Activated naive CD8-positive, alpha-beta T cell (primary cell): ENCODE data around the gene NIT1.

ENCODE experiments used
- H3K27ac Mint-ChIP-seq: one replicate; pipeline ENCODE4 v1.8.0; 2021; ENCODE audit warnings: mixed read lengths
- H3K27me3 Mint-ChIP-seq: one replicate; pipeline ENCODE4 v1.8.0; 2021; ENCODE audit warnings: mixed read lengths
- H3K36me3 Mint-ChIP-seq: one replicate; pipeline ENCODE4 v1.8.0; 2021; ENCODE audit warnings: mixed read lengths
- H3K4me1 Mint-ChIP-seq: one replicate; pipeline ENCODE4 v1.8.0; 2021; ENCODE audit warnings: low read depth, mixed read lengths
- H3K4me3 Mint-ChIP-seq: one replicate; pipeline ENCODE4 v1.8.0; 2021; ENCODE audit warnings: mild to moderate bottlenecking, mixed read lengths
- H3K9me3 Mint-ChIP-seq: one replicate; pipeline ENCODE4 v1.8.0; 2021; ENCODE audit warnings: low read depth, mixed read lengths

Gene NIT1

GRCh38 chr1:161091796-161092507 lies 26.0 kb upstream of the NIT1 start:
- Mint-ChIP-seq H3K27ac (peak overlapping the region; percentile 29), H3K4me1 (peaks cover 48% of the 10 kb centered on the region), H3K9me3 (no peaks in the 10 kb centered on the region), H3K27me3 (no peaks in the 10 kb centered on the region), H3K4me3 (peak overlapping the region; percentile 35), H3K36me3 (no peaks in the 10 kb centered on the region)

GRCh38 chr1:161092621-161093028 lies 25.3 kb upstream of the NIT1 start:
- Mint-ChIP-seq H3K27ac (peak overlapping the region; percentile 29), H3K9me3 (no peaks in the 10 kb centered on the region), H3K27me3 (no peaks in the 10 kb centered on the region), H3K4me3 (peak overlapping the region; percentile 3), H3K36me3 (no peaks in the 10 kb centered on the region), H3K4me1 (peaks cover 55% of the 10 kb centered on the region)

- no peak overlapping the region for H3K27ac Mint-ChIP-seq
- peaks cover 67% of the 10 kb centered on the region for H3K4me1 Mint-ChIP-seq
- no peaks in the 10 kb centered on the region for H3K9me3 Mint-ChIP-seq
Measured at GRCh38 chr1:161094481-161094880, 23.4 kb upstream of the NIT1 start.

DNA sequence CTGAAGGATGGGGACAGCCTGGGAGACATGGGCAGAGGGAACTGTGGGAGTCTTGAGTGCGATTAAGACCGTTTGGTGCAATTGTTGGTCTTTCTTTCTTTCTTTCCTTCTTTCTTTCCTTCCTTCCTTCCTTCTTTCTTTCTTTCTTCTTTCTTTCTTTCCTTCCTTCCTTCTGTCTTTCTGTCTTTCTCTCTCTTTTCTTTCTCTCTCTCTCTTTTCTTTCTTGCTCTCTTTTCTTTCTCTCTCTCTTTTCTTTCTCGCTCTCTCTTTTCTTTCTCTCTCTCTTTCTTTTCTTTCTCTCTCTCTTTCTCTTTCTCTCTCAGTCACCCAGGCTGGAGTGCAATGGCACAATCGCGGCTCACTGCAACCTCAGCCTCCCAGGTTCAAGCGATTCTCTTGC lies 22.7 kb upstream of the NIT1 start:
- Mint-ChIP-seq H3K4me1 (peaks cover 65% of the 10 kb centered on the region), H3K27ac (peak overlapping the region; percentile 3), H3K27me3 (no peaks in the 10 kb centered on the region), H3K9me3 (no peaks in the 10 kb centered on the region), H3K36me3 (no peaks in the 10 kb centered on the region), H3K4me3 (no peak overlapping the region)

More at GRCh38 chr1:161094481-161094880, 23.4 kb upstream of the NIT1 start:
- no peaks in the 10 kb centered on the region for H3K36me3 Mint-ChIP-seq
- no peak overlapping the region for H3K4me3 Mint-ChIP-seq
- H3K27me3 Mint-ChIP-seq = no peaks in the 10 kb centered on the region

DNA sequence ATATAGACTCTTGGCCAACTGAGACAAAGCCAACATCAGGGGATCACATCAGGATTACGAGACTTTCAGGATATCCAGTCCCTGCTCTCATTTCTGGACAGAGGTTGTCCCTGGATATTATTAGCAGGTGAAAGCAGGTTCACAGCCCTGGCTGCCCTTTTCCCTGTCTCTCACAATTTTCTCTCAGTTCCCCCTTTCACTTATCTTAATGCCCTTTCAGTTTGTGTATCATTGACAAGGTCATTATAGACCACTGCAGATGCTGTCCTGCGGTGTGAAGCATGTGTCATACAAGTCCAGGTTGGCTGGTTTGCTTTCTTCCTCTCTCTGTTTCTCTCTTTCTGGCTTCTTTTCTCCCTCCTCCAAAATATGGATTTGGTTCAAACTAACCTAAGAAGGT lies 21.9 kb upstream of the NIT1 start:
- no peak overlapping the region for H3K4me3 Mint-ChIP-seq
- H3K27me3 Mint-ChIP-seq = no peaks in the 10 kb centered on the region
- peak overlapping the region; percentile 75 for H3K27ac Mint-ChIP-seq
- no peaks in the 10 kb centered on the region for H3K36me3 Mint-ChIP-seq
- peaks cover 57% of the 10 kb centered on the region for H3K4me1 Mint-ChIP-seq
- H3K9me3 Mint-ChIP-seq = no peaks in the 10 kb centered on the region

DNA sequence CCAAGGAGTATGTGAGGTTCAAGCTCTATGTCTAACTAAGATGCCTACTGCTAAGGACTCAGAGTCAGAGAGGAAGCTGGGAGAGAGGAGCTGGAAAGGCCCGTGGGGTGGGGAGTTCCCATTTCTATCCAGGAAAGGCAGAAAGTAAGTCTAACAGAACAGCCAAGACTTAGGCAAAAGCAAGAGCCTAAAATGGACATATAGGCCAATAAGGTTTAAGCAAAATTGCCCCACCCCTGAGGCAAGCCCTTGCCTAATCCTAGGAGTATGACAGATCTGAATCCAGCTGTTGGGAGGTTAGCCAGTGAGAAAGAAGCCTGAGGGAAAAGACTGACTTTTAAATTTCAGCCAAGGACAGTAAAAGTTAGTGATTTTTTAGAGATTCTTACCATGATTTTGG lies 21.4 kb upstream of the NIT1 start:
- Mint-ChIP-seq H3K9me3 (no peaks in the 10 kb centered on the region), H3K27me3 (no peaks in the 10 kb centered on the region), H3K4me3 (no peak overlapping the region), H3K27ac (peak overlapping the region; percentile 75), H3K4me1 (peaks cover 54% of the 10 kb centered on the region), H3K36me3 (no peaks in the 10 kb centered on the region)

DNA sequence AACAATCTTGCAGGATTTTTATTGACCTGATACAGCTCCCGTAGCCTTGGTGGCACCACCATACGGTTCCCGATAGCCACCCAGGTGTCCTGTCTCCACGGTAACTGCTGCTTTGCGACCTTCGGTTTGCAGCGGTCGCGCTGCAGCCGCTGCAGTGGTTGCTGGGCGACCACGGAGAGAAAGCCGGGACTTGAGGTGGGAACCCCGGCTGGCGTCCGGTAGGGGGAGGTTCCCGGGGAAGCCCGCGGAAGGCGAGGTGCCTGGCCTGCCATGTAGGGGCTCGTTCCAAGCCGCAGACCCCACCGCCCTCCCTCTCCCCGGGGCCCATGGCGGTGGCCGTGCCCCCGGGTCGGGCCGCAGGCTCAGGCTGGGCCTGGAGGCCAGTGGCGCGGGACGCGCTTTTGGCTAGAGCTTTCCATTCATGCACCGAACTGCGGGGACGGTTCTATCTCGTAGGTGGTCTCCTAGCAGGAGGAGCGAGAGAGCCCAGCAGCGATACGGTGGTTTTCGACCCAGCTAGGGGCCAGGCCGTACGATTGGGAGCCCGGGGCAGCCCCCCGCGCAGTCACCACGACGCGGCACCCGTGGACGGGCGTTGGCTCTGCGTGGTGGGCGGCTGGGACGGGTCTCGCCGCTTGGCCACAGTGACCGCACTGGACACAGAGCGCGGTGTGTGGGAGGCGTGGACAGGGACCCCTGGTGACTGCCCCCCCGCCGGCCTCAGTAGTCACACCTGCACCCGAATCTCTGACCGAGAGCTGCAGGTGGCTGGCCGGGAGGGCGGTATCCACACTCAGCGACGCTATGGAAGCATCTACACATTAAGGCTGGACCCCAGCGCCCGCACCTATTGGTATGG lies 19.5 kb upstream of the NIT1 start, which contains the start of gene KLHDC9:
KLHDC9 (plus strand) TSS at position 152 of the 859 bp plus-strand sequence; CDS start at position 327, 175 bp downstream.
- Mint-ChIP-seq H3K4me3 (peak within 1 kb of the TSS; percentile 89), H3K27me3 (no peaks in the 10 kb centered on the region), H3K4me1 (peaks cover 36% of the 10 kb centered on the region), H3K9me3 (no peaks in the 10 kb centered on the region), H3K27ac (peak within 1 kb of the TSS; percentile 75), H3K36me3 (no peaks in the 10 kb centered on the region)

DNA sequence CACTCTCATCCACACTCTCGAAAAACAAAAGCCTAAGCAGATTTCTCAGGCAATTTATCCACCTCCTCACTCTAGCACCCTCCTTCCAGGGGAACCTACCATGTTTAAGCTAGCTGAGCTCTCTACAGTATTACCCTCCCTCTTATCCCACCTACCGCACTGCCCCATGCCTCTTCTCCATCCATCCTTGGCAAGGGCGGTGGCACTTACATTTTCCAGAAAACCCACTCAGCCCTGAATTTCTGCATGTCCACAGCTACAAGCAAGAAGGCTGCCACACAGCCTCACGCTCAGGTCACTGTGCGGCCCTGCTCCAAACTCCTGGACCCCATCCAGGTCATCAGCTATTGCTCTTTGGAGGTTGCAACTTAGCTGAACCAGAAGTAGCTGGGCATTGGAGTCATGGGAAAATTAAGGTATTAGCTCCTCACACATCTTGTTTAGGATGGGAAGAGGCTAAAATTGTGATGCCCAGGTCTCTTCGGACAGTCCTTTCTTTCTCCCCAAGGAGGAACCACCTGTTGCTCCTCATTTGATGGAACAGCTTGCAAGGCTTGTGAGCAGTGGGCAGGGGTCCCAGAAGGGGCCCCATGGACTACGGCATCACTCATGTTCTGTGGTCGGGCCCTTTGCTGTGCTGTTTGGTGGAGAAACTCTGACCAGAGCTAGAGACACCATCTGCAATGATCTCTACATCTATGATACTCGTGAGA lies 18.7 kb upstream of the NIT1 start:
- no peaks in the 10 kb centered on the region for H3K36me3 Mint-ChIP-seq
- H3K9me3 Mint-ChIP-seq = no peaks in the 10 kb centered on the region
- peaks cover 34% of the 10 kb centered on the region for H3K4me1 Mint-ChIP-seq
- peak overlapping the region; percentile 85 for H3K4me3 Mint-ChIP-seq
- H3K27ac Mint-ChIP-seq = peak overlapping the region; percentile 46
- H3K27me3 Mint-ChIP-seq = no peaks in the 10 kb centered on the region

DNA sequence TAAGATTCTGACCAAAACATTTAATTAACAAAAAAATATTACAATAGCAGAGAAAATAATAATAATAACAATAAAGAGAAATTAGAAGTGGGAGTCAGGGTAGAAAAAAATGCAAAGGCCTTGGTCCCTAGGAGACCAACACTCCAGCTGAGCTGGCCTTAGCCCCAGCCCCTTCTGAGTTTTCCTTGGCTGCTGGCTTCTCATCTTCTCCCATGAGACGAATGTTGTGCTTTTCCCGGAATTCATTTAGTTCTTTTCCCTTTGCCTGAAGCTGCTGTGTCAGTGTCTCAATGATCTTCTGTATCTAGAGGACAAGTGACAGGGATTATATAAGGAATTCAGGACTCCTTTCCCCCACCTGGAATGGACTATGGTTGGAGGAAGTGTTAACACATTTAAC lies 17.3 kb upstream of the NIT1 start:
- H3K4me1 Mint-ChIP-seq = peaks cover 35% of the 10 kb centered on the region
- no peak overlapping the region for H3K27ac Mint-ChIP-seq
- H3K27me3 Mint-ChIP-seq = no peaks in the 10 kb centered on the region
- no peaks in the 10 kb centered on the region for H3K36me3 Mint-ChIP-seq
- no peaks in the 10 kb centered on the region for H3K9me3 Mint-ChIP-seq
- no peak overlapping the region for H3K4me3 Mint-ChIP-seq

DNA sequence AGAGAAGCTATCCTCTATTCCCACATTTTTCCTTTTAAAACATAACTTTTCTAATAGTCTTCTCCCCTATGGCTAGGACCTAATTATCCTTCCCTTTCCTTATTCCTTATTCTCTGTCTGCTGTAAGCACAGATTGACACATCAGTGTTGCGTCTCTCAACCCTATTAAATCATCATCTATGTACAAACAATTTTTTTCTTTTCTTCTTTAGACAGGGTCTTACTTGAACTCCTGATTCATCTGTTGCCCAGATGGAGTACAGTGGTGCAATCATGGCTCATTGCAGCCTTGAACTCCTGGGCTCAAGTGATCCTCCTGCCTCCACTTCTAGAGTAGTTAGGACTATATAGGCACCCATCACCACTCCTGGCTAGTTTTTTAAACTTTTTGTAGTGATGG lies 11.5 kb upstream of the NIT1 start:
- Mint-ChIP-seq H3K4me3 (no peak overlapping the region), H3K9me3 (no peaks in the 10 kb centered on the region), H3K36me3 (peaks cover 2% of the 10 kb centered on the region), H3K4me1 (peaks cover 24% of the 10 kb centered on the region), H3K27me3 (no peaks in the 10 kb centered on the region), H3K27ac (no peak overlapping the region)

DNA sequence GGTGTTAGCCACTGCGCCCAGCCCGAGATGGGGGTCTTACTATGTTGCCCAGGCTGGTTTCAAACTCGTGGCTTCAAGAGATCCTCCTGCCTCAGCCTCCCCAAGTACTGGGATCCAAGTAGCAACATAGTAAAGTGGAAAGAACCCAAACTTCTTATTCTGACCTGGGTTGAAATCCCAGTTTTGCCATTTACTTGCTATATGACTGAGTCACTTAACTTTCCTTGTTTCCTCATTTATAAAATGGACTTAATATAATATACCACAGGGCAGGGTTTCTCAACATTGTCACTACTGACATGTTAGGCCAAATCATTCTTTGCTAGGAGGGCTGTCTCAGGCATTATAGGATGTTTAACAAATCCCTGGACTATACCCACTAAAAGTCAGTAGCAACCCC lies 6.8 kb upstream of the NIT1 start:
- H3K27ac Mint-ChIP-seq = no peak overlapping the region
- no peak overlapping the region for H3K4me3 Mint-ChIP-seq
- H3K4me1 Mint-ChIP-seq = peaks cover 53% of the 10 kb centered on the region
- no peaks in the 10 kb centered on the region for H3K27me3 Mint-ChIP-seq
- peaks cover 11% of the 10 kb centered on the region for H3K36me3 Mint-ChIP-seq
- H3K9me3 Mint-ChIP-seq = no peaks in the 10 kb centered on the region

DNA sequence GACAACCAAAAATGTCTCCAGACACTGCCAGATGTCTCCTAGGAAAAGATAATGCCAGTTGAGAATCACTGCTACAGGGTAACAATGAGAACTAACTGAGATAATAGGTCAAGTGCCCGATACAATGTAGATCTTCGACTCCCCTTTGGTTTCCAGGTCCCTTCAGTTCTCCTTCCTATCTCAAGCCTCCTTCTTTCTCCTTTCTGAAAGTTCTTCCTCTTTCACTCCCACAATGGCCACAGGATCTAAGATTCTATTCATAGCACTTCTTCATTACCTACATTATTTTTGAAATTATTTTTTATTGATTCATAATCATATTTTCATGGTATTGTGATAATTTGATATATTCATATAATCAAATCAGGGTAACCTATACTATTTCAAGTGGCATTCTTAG lies 6.4 kb upstream of the NIT1 start:
- H3K9me3 Mint-ChIP-seq = no peaks in the 10 kb centered on the region
- H3K27ac Mint-ChIP-seq = peak overlapping the region; percentile 7
- H3K27me3 Mint-ChIP-seq = no peaks in the 10 kb centered on the region
- peaks cover 9% of the 10 kb centered on the region for H3K36me3 Mint-ChIP-seq
- H3K4me1 Mint-ChIP-seq = peaks cover 54% of the 10 kb centered on the region
- H3K4me3 Mint-ChIP-seq = no peak overlapping the region

DNA sequence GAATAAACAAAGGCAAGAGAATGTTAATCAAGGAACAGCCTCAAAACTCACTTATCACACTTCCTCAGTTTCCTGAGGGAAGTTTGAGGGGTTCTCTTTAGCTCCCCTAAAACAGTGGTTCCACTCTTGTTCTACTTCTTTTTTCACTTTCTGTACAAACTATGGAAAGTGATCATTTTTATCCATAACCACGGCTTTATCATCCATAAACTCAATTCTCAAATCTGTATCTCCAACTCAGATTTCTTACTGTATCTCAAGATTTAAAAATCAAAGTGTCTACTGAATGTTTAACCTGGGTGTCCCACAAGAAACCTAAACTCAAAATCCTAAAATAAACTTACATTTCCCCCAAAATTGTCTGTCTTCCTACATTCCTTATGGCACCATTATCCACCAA lies 4.0 kb upstream of the NIT1 start:
- H3K27ac Mint-ChIP-seq = peak overlapping the region; percentile 80
- H3K27me3 Mint-ChIP-seq = no peaks in the 10 kb centered on the region
- H3K36me3 Mint-ChIP-seq = peaks cover 12% of the 10 kb centered on the region
- H3K4me1 Mint-ChIP-seq = peaks cover 60% of the 10 kb centered on the region
- H3K4me3 Mint-ChIP-seq = peak overlapping the region; percentile 69
- H3K9me3 Mint-ChIP-seq = no peaks in the 10 kb centered on the region

DNA sequence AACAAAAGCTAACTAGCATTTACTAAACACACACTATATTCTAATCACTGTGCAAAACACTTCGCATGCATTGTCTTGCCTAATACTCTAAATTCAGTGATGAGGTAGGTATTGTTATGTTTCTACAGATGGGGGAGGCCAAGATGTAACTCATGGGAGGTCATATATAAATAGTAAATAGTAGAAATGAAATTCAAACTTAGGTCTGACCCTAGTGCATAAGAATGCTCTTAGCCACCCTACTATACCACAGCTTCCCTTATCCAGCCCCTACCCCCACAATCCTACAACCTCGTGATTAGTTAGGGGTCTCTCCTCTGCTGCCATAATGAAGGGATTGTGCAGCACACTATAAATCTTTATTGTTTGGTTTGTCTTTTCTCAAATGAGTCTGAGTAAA lies 3.3 kb upstream of the NIT1 start:
- Mint-ChIP-seq H3K4me1 (peaks cover 64% of the 10 kb centered on the region), H3K27me3 (no peaks in the 10 kb centered on the region), H3K27ac (peak overlapping the region; percentile 80), H3K9me3 (no peaks in the 10 kb centered on the region), H3K4me3 (peak overlapping the region; percentile 98), H3K36me3 (peaks cover 12% of the 10 kb centered on the region)
